ENCODE measurements around the gene MAT2A.

Gene MAT2A

GRCh38 chr2:85516653-85517389, 22.1 kb upstream of the MAT2A start:
- no peak for TF ChIP-seq CTCF (IDR thresholded peaks at IDR 0.05)

GRCh38 chr2:85522090-85522647, 16.8 kb upstream of the MAT2A start:
- TF ChIP-seq CTCF (IDR thresholded peaks at IDR 0.05), result no peak

- no peak for TF ChIP-seq CTCF (IDR thresholded peaks at IDR 0.05)
Measured at GRCh38 chr2:85523062-85523902, 15.7 kb upstream of the MAT2A start.

- TF ChIP-seq CTCF (IDR thresholded peaks at IDR 0.05), result no peak
Measured at GRCh38 chr2:85523903-85524335, 15.0 kb upstream of the MAT2A start.

GRCh38 chr2:85524336-85524908, 14.5 kb upstream of the MAT2A start:
- TF ChIP-seq CTCF (IDR thresholded peaks at IDR 0.05), result no peak

- TF ChIP-seq CTCF (IDR thresholded peaks at IDR 0.05), result no peak
Measured at GRCh38 chr2:85525029-85525428, 13.9 kb upstream of the MAT2A start.

GRCh38 chr2:85525567-85525966, 13.4 kb upstream of the MAT2A start:
- TF ChIP-seq CTCF (IDR thresholded peaks at IDR 0.05), result no peak

All from LNCAP (cell line).